ENCODE results near the gene SETSIP. TPM values are rescaled to one million over a fixed set of nuclear protein-coding genes. Genes with fewer than 3 reads are reported as not detected.
A peak's percentile ranks its signal among the peaks of the same experiment; 100 is the strongest.
"Not testable (repeated sequence)": the region's sequence is repeated elsewhere in the genome, so short reads cannot be mapped to it uniquely, and the experiment has no call there.

SETSIP gene, protein sequence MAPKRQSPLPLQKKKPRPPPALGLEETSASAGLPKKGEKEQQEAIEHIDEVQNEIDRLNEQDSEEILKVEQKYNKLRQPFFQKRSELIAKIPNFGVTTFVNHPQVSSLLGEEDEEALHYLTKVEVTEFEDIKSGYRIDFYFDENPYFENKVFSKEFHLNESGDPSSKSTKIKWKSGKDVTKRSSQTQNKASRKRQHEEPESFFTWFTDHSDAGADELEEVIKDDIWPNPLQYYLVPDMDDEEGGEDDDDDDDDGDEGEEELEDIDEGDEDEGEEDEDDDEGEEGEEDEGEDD
- 1 to 10 TPM in 1 of 3 donors, under 1 TPM in 2; 0.53 to 1.4 (median 0.62) TPM for polyA plus RNA-seq (ENCODE audit: insufficient read length in 3 of 3)

DNA sequence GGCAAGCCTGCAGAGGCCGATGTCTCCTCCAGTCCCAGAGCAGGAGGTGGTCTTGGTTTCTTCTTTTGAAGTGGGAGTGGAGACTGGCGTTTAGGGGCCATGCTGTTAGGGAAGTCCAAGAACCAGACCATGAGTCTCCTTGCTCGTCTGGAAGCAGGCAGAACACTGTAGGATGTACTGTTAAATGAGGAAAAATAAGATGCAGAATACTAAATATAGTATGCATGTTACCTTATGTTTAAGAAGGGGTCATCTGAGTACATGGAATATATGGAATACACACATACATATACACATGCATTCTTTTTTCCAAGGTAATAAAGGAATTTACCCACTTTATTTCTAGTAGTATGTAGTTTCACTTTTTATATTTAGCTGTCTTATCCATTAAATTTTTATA lies at the start of gene SETSIP:
SETSIP (minus strand) TSS at position 101 of the 400 bp plus-strand sequence; CDS start at position 101, 0 bp downstream.
- no peak for DNase-seq (ENCODE audit: low read depth in 3 of 3, low spot score in 2 of 3)

DNA sequence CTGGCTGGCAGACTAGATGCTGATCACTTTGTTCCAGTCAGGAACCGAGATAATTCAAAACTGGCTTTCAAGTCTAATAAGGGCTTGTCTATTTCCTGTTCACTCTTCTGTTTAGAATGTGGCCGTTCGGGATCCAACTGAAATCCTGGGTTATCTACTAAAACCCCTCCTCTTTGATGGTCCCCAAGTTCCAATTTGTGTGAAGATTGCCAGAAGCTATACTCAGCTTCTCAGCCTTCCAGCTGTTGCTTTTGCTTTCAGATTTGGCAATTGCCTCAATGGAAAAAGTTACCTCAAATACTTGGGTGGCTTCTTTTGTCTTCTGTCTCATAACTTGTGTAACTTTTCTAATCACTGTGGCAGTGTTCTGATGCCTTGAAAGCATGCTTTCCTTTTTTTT lies 48.7 kb upstream of the SETSIP start:
- DNase-seq (ENCODE audit: low read depth in 3 of 3, low spot score in 2 of 3): no peak

DNA sequence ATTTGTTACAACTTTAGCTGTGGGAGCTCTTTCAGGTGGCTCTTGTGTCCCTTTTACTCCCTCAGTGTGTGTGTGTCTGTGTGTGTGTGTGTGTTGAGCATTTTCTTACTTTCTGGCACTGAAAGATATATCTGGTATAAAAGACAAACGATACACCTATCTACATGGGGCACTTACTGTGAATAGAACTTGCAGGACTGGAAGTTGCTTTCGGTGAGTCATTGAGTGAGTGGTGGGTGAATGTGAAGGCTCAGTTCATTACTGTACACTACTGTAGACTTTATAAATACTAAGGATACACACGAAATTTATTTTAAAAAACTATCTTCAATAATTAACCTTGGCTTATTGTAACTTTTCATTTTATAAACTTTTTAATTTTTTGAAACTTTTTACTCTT lies 43.6 kb upstream of the SETSIP start:
- no peak for DNase-seq (ENCODE audit: low read depth in 3 of 3, low spot score in 2 of 3)

DNA sequence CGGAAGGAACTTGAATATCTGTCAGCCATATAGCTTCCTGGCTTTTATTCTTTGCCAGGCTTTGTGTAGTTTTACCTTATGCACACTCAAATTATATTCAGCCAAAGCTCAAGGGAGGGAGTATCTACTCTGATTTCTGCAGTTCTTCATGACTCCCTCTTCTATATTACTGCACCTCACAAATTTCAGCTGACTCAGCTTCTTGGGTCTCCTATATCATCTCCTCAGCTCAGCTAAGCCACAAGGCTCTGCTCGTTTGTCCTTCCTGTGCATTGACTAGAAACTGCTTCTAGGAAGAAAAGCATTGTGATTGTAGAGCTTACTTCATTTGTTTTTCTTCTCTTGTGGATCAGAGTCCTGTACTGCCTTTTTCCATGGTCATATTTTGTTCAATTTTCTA lies 42.3 kb upstream of the SETSIP start:
- DNase-seq (ENCODE audit: low read depth in 3 of 3, low spot score in 2 of 3): no peak

DNA sequence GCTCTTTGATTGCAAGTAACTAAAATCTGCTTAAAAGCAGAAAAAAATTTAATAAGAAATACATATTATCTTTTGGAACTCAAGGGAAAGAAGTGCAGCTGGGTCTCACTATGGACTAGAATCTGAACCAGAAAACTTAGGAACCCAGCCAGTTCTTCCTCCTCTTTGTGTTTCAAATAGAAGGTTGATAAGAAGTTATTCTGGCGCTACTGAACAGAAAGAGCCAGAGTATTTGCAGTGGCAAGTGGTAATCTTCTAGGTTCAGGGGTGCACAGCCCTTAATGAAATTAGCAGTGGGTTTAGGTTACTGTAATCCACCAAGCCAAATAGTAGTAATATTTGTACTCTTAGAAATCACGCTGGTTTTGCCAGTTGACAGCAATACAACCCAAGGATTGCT lies 33.4 kb upstream of the SETSIP start:
- DNase-seq (ENCODE audit: low read depth in 3 of 3, low spot score in 2 of 3): no peak

DNA sequence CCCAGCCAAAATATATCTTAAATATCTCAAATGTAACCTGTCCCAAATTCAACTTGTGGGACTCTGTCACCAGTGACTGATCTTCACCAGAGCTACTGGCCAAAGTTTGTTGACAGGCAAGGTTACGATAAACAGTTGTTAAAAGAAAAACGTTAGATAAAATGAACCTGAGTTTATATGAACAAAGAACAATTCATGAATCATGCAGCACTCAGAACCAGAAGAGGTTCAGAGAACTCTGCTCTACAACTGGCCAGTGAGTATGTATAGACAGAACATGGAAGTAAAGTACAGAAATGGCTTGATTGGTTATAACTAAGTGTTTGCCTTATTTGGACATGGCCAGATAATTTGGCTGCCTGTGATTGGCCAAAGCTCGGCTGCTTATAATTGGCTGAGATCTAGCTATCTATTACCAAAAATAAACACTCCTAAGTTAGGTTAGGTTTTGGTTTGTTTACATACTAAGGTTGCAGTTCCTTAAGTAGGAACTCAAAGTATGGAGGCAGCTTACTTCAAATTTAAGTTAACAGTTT lies 30.4 kb upstream of the SETSIP start:
- DNase-seq (ENCODE audit: low read depth in 3 of 3, low spot score in 2 of 3): no peak

DNA sequence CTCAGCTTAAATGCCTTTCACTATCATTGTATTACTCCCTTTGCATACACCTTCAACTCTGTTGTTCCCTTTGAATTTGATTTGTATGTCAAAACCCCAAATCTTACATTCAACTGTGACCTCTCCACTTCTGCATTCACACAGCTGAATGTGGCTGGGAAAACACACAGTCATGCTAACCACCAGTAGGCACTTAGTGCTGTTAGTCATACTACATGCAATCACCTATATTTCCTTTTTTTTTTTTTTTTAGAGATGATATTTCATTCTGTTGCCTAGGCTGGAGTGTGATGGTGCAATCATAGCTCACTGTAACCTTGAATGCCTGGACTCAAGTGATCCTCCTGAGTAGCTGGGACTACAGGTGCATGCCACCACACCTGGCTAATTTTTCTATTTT lies 21.1 kb upstream of the SETSIP start:
- DNase-seq (ENCODE audit: low read depth in 3 of 3, low spot score in 2 of 3): no peak

DNA sequence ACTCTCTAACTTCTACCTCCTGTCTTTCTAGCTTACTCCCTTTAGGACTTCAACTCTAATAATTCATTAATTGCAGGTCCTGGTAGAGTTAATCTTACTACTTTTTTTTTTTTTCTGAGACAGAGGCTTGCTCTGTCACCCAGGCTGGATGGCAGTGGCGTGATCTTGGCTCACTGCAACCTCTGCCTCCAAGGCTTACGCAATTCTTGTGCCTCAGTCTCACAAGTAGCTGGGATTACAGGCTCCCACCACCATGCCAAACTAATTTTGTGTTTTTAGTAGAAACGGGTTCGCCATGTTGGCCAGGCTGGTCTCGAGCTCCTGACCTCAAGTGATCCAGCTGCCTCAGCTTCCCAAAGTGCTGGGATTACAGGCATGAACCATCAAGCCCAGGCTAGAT lies 20.7 kb upstream of the SETSIP start:
- DNase-seq (ENCODE audit: low read depth in 3 of 3, low spot score in 2 of 3): no peak

DNA sequence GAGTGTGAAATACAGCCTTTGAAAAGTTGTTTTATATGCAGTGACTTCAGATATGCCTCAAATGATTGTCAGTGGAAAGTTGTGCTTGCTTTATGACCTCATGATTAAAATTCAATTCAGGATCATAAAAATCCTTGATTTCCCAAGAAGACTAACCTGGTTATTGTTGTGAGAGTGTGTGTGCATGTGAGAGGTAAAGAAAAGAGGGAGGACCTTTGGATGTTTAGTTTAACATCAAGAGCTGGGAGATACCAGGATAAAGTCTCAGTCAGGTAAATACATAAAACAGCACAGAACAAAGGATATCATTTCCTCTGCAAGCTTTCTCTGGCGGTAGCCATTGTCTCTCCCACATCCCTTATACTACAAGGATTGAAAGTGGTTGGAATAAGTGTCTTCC lies 19.4 kb upstream of the SETSIP start:
- DNase-seq (ENCODE audit: low read depth in 3 of 3, low spot score in 2 of 3): no peak

DNA sequence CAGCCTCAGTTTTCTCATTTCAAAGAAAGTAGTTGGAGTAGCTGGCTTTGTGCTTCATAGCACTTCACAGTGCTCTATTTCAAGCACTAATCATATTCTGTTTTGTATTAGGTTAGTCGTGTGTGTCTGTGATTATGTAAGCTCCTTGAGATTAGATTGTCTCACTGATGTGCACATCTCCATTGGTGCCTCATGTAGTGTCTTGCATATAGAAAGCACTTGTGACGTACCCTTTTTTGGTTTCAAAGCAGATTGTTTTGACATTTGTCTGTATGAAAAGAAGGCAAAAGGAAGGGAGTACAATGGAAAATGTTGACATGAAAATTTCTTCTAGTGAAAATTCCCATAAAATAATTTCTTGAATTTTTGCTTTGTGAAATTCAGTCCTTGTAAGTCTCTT lies 18.9 kb upstream of the SETSIP start:
- DNase-seq (ENCODE audit: low read depth in 3 of 3, low spot score in 2 of 3): no peak

DNA sequence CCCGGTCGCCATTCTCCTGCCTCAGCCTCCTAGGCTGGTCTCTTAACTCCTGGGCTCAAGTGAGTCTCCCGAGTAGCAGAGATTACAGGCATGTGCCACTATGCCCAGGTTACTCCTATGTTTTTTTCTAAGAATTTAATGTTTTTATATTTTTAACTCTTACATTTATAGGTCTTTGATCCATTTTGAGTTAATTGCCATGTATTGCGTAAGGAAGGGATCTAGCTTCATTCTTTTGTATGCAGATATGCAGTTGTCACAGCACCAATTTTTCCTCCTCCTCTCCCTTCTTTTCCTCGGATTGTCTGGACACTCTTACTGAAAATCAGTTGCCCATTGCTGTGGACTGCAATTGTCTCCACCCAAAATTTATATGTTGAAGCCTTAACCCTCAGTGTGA lies 16.4 kb upstream of the SETSIP start:
- DNase-seq (ENCODE audit: low read depth in 3 of 3, low spot score in 2 of 3): no peak

DNA sequence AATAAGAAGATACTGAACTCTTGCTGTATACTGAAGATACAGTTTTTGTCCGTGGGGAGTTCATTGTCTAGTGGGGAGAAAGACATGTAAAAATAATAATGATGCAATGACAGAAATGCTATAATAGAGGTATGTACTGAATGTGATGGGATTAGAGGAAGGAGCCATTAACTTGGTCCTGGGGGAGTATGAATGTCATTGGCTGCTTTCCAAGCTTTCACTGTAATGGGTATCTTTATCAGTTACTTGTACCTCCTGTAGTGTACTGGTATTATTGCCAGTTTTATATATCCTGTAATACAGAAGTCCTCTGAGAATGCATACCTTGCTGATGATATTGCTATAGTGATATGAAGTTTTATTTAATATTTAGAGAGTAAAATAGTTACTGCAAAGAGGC lies 12.3 kb upstream of the SETSIP start:
- DNase-seq (ENCODE audit: low read depth in 3 of 3, low spot score in 2 of 3): no peak

DNA sequence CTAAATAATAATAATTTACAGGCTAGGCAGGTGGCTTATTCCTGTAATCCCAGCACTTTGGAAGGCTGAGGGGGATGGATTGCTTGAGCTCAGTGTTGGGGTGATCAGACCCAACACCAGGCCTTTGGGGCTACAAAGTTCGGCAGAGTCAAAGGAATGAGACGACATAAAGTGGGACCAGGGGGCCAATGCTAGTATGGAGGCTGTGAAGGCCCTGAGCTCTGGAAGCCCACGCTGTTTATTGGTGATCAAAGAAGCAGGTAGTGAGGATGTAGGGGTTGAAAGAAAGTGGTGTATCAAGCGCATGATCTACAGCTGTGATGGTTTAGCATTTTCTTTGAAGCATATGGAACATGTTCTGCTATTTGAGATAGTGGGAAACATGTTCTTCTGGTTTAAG lies 10.5 kb upstream of the SETSIP start:
- no peak for DNase-seq (ENCODE audit: low read depth in 3 of 3, low spot score in 2 of 3)

DNA sequence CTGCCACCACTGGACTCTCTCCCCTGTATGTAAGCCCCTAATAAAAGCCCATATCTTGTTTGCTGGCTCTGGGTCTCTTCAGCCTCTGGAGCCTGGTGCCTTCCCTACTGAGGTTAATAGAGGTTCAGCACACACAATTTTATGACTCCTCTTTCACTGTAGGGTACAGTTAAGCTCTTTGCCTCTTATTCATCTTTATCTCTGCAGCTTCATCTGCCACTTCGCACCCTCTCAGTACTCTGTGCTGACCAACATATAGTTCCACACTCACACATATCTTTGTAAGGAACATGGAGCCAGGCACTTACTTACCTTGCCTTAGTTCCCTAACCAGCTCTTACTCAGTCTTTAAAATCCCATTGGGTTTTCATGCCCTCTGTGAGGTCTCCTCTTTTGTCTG lies 9.4 kb upstream of the SETSIP start:
- no peak for DNase-seq (ENCODE audit: low read depth in 3 of 3, low spot score in 2 of 3)

DNA sequence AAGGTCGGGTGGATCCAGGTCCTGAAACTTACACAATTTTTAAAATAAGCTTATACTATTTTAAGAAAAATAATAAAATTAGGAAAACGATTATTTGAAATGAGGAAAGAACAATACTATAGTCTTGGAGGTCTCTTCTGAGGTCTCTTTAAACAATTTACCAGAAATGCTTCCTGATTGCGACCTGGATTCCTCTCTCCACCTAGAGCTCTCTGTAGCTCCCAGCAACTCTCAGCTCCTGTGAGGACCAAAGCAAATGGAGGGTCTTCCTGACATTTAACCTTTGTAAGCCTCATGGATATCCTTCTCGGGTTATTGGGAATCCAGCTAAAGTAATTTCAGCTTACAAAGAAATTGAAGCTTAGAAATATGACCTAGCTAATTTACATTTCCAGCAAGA lies 5.8 kb upstream of the SETSIP start:
- no peak for DNase-seq (ENCODE audit: low read depth in 3 of 3, low spot score in 2 of 3)

DNA sequence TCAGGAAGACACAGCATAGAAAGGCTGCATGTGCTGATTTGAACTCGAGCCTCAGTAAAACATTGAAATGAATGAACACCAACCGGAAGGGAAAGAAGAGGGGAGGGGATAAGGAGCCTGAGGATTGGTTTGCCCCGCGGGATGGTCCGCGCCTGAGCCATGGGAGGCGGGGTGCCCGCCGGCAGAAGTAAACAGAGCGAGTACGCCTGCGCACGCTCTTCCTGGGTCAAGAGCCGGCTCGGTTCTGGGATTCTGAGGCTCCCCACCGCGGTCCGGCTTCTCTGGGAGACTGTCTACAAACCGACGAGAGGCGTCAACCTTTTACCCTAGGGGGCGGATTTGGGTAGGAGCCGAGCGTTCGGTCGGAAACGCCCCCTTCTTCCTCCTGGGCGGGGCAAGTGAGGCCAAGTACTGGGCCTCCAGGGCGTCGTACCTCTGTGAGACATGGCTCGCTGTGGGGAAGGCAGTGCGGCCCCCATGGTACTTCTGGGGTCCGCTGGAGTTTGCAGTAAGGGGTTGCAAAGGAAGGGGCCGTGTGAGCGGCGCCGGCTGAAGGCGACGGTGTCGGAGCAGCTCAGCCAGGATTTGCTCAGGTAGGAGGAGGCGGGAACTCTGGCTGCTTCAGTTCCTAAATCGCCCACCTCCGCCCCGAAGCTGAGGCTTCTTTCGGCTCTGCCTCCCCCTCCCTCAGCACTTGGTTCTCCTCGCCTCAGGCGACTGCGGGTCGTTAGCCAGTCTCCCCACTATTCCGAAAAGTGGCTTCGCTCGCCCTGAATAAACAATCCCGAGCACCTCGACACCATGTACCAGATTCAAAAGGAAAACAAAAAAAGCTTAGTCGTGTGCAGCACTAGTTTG lies 5.1 kb upstream of the SETSIP start, which contains the start of gene BTBD8:
BTBD8 (plus strand) TSS at position 218 of the 858 bp plus-strand sequence; CDS start at position 445, 227 bp downstream.
- DNase-seq (ENCODE audit: low read depth in 3 of 3, low spot score in 2 of 3): peak; percentile 65 to 67 (median 66)

DNA sequence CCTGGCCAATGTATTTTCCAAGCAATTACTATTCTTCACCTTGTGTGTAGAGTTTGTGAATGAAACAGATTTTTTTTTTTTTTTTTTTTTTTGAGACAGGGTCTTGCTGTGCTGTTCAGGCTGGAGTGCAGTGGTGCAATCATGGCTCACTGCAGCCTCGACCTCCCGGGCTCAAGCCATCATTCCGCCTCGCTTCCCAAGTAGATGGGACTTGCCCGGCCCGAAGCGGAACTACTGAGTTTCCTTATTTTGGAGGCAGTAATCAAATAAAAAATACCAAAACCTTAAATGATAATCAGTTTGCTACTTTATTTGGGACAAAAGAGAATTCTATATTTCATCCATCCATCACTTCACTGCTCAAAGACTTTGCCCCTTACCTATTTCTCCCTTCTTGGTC lies 4.2 kb upstream of the SETSIP start:
- DNase-seq (ENCODE audit: low read depth in 3 of 3, low spot score in 2 of 3): no peak

DNA sequence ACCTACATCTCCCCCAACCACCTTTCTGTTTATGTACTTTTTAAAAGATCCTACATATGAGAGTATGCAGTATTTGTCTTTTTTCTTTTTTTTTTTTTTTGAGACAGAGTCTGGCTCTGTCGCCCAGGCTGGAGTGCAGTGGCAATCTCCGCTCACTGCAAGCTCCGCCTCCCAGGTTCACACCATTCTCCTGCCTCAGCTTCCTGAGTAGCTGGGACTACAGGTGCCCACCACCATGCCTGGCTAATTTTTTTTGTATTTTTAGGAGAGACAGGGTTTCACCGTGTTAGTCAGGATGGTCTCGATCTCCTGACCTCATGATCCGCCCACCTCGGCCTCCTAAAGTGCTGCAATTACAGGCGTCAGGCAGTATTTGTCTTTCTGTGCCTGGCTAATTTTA lies 2.9 kb upstream of the SETSIP start:
- DNase-seq (ENCODE audit: low read depth in 3 of 3, low spot score in 2 of 3): not testable (repeated sequence)

DNA sequence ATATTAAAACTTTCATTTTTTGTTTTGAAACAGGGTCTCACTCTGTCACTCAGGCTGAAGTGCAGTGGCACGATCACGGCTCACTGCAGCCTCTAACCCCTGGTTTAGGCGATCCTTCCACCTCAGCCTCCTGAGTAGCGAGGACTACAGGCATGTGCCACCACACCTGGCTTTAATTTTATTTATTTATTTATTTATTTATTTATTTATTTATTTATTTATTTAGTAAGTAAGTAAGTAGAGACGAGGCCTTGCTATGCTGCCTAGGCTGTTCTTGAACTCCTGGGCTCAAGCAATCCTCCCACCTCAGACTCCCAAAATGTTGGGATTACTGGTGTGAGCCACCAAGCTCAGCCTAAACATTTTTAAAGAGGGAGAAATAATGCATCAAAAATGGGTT lies 1.2 kb upstream of the SETSIP start:
- DNase-seq (ENCODE audit: low read depth in 3 of 3, low spot score in 2 of 3): no peak

DNA sequence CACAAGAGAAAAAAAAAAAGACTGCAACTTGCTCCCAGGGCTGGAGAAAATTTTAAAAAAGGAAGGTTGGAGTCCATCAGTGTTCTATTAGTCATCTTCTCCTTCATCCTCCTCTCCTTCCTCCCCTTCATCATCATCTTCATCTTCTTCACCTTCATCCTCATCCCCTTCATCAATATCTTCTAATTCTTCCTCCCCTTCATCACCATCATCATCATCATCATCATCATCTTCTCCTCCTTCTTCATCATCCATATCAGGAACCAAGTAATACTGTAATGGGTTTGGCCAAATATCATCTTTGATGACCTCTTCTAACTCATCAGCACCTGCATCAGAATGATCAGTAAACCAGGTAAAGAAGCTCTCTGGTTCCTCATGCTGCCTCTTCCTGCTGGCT lies 765 bp downstream of the SETSIP start:
- DNase-seq (ENCODE audit: low read depth in 3 of 3, low spot score in 2 of 3): not testable (repeated sequence)

DNA sequence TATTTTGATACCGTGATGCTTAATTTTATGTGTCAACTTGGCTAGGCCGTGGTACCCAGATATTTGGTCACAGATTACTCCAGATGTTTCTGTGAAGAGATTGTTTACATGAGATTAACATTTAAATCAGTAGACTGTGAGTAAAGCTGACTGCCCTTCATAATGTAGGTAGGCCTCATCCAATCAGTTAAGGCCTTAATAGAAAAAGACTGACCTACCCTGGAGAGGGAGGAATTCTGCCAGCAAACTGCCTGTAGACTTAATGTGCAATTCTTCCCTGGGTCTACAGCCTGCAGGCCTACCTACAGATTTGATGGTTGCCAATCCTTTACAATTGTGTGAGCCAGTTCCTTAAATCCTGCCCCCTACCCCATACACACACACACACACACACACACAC lies 4.3 kb downstream of the SETSIP start:
- DNase-seq (ENCODE audit: low read depth in 3 of 3, low spot score in 2 of 3): no peak

DNA sequence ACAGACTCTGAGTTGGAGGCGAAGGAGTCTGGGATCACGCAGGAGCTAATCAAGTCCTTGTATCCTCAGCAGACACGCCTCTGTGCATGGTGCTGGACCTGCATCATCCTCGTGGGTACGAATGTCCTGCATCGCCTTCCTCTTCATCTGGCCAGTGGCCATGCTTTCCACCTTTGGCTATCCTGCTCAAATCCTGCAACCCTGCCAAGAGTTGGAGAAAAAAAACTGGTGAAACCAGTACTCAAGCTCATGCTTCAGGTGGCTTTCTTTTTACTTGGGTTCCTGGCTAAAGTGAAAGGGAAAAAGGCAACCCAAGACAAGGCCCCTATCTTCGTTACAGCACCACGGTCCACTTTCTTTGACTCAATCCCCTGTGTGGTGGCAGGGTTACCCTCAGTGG lies 8.9 kb downstream of the SETSIP start:
- DNase-seq (ENCODE audit: low read depth in 3 of 3, low spot score in 2 of 3): no peak
